ENCODE measurements around the gene USH2A.
"Not testable (repeated sequence)": the region's sequence is repeated elsewhere in the genome, so short reads cannot be mapped to it uniquely, and the experiment has no call there.

The USH2A gene

DNA sequence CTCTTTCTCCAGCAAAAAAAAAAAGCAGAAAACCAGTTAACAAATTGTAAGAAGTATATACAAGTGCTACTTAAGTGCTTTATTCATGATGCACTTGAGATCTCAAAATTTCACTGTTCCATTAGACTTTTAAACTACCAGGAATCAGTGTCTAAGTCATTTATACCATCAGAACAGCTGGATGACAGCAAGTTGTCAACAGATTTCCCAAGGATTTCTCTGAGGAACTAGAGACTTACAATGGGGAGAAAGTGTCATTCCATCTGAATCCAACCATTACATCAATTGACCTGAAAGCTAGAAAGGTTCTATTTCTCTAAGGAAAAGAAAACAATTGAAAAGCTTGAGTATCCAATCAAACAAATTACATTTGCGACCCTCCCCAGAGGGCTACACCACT, 43.8 kb downstream of the USH2A start:
- DNase-seq (ENCODE audit: low spot score): no peak
- in situ Hi-C loops (cut with MboI; ENCODE audit: low pct_unique_long_range_greater_than_20kb, low sequenced_read_pairs, unreplicated experiment): no loop called here
- TF ChIP-seq, protein P1, sequence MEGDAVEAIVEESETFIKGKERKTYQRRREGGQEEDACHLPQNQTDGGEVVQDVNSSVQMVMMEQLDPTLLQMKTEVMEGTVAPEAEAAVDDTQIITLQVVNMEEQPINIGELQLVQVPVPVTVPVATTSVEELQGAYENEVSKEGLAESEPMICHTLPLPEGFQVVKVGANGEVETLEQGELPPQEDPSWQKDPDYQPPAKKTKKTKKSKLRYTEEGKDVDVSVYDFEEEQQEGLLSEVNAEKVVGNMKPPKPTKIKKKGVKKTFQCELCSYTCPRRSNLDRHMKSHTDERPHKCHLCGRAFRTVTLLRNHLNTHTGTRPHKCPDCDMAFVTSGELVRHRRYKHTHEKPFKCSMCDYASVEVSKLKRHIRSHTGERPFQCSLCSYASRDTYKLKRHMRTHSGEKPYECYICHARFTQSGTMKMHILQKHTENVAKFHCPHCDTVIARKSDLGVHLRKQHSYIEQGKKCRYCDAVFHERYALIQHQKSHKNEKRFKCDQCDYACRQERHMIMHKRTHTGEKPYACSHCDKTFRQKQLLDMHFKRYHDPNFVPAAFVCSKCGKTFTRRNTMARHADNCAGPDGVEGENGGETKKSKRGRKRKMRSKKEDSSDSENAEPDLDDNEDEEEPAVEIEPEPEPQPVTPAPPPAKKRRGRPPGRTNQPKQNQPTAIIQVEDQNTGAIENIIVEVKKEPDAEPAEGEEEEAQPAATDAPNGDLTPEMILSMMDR (IDR thresholded peaks at IDR 0.05; ENCODE audit: extremely low read depth, insufficient read depth, missing control alignments): no peak

DNA sequence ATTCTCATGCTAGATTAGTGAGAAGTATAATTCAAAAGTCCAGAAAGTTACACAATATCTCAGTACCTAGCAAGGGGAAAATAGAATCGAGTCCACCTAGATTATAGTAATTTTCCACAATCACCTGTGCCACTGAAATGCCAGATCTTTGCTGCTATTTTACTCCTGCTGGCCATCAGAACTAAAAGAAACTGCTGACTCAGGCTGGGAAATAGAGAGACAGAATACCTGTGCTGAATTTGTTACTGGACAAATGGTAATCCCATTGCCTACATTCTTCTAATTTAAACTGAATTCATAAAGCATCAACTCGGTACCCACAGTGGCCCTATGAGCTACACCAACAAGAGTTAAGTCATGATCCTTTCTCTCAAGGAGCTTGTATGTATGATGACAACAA, 55.0 kb downstream of the USH2A start:
- no peak for DNase-seq (ENCODE audit: low spot score)
- TF ChIP-seq, protein P1 (IDR thresholded peaks at IDR 0.05; ENCODE audit: extremely low read depth, insufficient read depth, missing control alignments): no peak
- in situ Hi-C loops (cut with MboI; ENCODE audit: low pct_unique_long_range_greater_than_20kb, low sequenced_read_pairs, unreplicated experiment): no loop called here

DNA sequence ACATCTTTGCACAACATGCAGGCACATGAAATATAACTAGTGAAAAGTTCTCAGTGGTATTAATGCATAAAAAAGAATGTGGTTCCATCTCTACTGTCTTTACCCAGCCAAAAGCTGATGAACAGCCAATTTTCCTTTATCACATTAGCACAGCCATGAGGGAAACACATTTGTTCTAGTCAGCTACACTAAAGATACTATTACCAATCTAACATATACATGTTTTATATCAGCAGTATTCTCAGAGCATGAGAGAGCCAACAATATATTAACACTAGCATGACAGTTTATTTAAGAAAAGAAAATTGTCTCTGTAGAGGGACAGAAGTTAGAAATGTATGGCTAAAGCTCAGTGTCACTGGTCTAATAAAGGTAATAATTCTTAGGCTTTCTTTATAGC, 56.3 kb downstream of the USH2A start:
- in situ Hi-C loops (cut with MboI; ENCODE audit: low pct_unique_long_range_greater_than_20kb, low sequenced_read_pairs, unreplicated experiment): no loop called here
- TF ChIP-seq, protein P1 (IDR thresholded peaks at IDR 0.05; ENCODE audit: extremely low read depth, insufficient read depth, missing control alignments): no peak

DNA sequence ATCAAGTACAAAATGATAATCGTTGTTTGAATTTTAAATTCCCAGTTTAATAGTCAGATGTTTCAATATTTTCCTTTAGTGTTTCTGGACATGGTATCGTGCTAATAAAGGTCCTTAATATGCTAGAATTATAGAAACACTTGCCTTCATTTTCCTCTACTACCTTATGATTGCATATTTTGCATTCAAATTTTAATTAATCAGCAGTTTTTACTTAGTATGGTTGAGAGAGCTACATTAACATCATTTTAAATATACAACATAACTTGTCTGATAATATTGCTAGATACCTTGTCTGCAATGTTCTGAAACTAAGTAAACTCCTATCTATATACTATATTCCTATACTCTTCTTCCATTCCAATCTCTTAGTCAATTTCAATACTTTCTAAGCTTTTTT, 66.3 kb downstream of the USH2A start:
- in situ Hi-C loops (cut with MboI; ENCODE audit: low pct_unique_long_range_greater_than_20kb, low sequenced_read_pairs, unreplicated experiment): no loop called here
- no peak for DNase-seq (ENCODE audit: low spot score)
- TF ChIP-seq, protein P1 (IDR thresholded peaks at IDR 0.05; ENCODE audit: extremely low read depth, insufficient read depth, missing control alignments): no peak

More for the DNA sequence above, 56.3 kb downstream of the USH2A start:
- DNase-seq (ENCODE audit: low spot score): no peak

DNA sequence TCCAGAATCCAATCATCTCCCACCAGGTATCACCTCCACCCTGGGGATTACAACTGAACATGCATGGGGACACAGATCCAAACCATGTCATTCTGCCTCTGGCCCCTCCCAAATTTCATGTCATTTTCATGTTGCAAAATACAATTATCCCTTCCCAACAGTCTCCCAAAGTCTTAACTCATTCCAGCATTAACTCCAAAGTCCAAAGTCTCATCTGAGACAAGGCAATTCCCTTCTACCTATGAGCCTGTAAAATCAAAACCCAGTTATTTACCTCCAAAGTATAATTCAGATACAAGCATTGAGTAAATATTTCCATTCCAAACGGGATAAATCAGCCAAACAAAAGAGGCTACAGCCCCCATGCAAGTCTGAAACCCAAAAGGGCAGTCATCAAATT, 73.1 kb downstream of the USH2A start:
- no peak for DNase-seq (ENCODE audit: low spot score)
- TF ChIP-seq, protein P1 (IDR thresholded peaks at IDR 0.05; ENCODE audit: extremely low read depth, insufficient read depth, missing control alignments): no peak
- in situ Hi-C loops (cut with MboI; ENCODE audit: low pct_unique_long_range_greater_than_20kb, low sequenced_read_pairs, unreplicated experiment): no loop called here

DNA sequence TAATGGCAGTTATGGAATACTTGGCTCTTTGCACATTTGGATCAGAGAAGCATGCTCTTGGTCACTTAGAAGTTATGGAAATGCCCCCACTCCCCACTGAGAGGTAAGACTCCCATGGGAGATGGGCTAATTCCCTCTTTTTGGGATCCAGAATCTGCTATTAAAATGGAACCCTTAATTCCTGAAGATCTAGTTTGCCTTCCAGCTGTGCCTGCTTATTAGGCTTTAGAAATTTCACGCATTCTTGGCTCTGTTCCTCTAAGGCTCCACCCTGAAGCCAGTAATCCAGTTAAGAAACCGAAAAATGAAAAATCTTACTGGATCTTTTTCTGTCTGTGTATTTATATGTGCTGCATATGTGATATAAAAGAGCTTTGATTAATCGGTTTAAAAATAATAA, 76.7 kb downstream of the USH2A start:
- TF ChIP-seq, protein P1 (IDR thresholded peaks at IDR 0.05; ENCODE audit: extremely low read depth, insufficient read depth, missing control alignments): no peak
- in situ Hi-C loops (cut with MboI; ENCODE audit: low pct_unique_long_range_greater_than_20kb, low sequenced_read_pairs, unreplicated experiment): no loop called here
- DNase-seq (ENCODE audit: low spot score): no peak

DNA sequence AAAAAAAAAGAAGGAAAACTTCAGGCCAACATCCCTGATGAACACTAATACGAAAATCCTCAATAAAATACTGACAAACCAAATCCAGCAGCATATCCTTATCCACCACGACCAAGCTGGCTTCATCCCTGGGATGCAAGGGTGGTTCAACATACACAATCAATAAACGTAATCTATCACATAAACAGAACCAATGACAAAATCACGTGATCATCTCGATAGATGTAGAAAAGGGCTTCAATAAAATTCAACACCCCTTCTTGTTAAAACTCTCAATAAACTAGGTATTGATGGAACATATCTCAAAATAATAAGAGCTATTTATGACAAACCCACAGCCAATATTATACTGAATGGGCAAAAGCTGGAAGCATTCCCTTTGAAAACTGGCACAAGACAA, 82.7 kb downstream of the USH2A start:
- in situ Hi-C loops (cut with MboI; ENCODE audit: low pct_unique_long_range_greater_than_20kb, low sequenced_read_pairs, unreplicated experiment); DNase-seq (ENCODE audit: low spot score): not testable (repeated sequence)
